Fibroblast of lung (primary cell): ENCODE data around the gene GREB1.

ENCODE experiments used
- EZH2 ChIP-seq: IDR thresholded peaks from 2 replicates; pipeline ENCODE4 v1.5.1; 2012; ENCODE audit warnings: low read length, control low read depth, mild to moderate bottlenecking; ENCODE audit errors: missing control alignments
- TF ChIP-seq, protein P1 (sequence below), 2 donors: IDR thresholded peaks in 1 of 2; conservative IDR thresholded peaks in 1 of 2; 1 replicate in 1 of 2; 2 replicates in 1 of 2; pipeline ENCODE4 v1.5.1; 2011 to 2012; ENCODE audit warnings: low read length in 2 of 2, control low read depth in 1 of 2, inconsistent platforms in 1 of 2, low read depth in 1 of 2, mild to moderate bottlenecking in 1 of 2

GRCh38 chr2:11534071-11534745 lies 363 bp downstream of the GREB1 start:
- TF ChIP-seq, protein P1, sequence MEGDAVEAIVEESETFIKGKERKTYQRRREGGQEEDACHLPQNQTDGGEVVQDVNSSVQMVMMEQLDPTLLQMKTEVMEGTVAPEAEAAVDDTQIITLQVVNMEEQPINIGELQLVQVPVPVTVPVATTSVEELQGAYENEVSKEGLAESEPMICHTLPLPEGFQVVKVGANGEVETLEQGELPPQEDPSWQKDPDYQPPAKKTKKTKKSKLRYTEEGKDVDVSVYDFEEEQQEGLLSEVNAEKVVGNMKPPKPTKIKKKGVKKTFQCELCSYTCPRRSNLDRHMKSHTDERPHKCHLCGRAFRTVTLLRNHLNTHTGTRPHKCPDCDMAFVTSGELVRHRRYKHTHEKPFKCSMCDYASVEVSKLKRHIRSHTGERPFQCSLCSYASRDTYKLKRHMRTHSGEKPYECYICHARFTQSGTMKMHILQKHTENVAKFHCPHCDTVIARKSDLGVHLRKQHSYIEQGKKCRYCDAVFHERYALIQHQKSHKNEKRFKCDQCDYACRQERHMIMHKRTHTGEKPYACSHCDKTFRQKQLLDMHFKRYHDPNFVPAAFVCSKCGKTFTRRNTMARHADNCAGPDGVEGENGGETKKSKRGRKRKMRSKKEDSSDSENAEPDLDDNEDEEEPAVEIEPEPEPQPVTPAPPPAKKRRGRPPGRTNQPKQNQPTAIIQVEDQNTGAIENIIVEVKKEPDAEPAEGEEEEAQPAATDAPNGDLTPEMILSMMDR (conservative IDR thresholded peaks at IDR 0.05 in 1 of 2, IDR thresholded peaks at IDR 0.05 in 1 of 2; ENCODE audit: low read depth in 1 of 2, low read length in 2 of 2), result no peak
- TF ChIP-seq EZH2, result no peak
